ENCODE data around the gene DCLRE1A. TPM values are rescaled to one million over a fixed set of nuclear protein-coding genes. Genes with fewer than 3 reads are reported as not detected.
"Not testable (repeated sequence)": the region's sequence is repeated elsewhere in the genome, so short reads cannot be mapped to it uniquely, and the experiment has no call there.

The DCLRE1A gene
- total and polyA plus RNA-seq, 9 of the 15 experiments (the other 6 are each of a cell fraction or from before 2014, with no cell fraction given): 8.5 to 25.5 (median 15.5) TPM

- POLR2A ChIA-PET: interaction anchor here (1.5 kb wide), 1 partner anchor 12 kb away, joined by 3 read pairs; the partner anchor contains the start of gene DCLRE1A
Measured at GRCh38 chr10:113842171-113842570, 11.7 kb downstream of the DCLRE1A start.

GRCh38 chr10:113828567-113828966 lies 25.3 kb downstream of the DCLRE1A start:
- BruUV-seq (replicated peaks); intact Hi-C loops (cut with micrococcal nuclease); FAIRE-seq; H3K4me1 ChIP-seq (replicated peaks in 1 of 2; ENCODE audit: control insufficient read depth in 2 of 2, insufficient read depth in 2 of 2, low read length in 2 of 2); H3K4me2 ChIP-seq (ENCODE audit: insufficient read depth, low read length); H2AFZ ChIP-seq (ENCODE audit: low read depth, low read length); H3K4me3 ChIP-seq; ATAC-seq; POLR2A ChIA-PET; DNase-seq (ENCODE audit: extremely low read depth in 1 of 4, low spot score in 3 of 4); CTCF ChIA-PET (ENCODE audit: low intra/inter-chr PET ratio); H3K9me3 ChIP-seq (replicated peaks; ENCODE audit: control insufficient read depth, insufficient read depth, low read depth, low read length); in situ Hi-C loops (cut with MboI); H4K20me1 ChIP-seq (replicated peaks; ENCODE audit: control insufficient read depth, insufficient read depth, low read length); H3K27ac ChIP-seq (ENCODE audit: extremely low read depth, low read depth, low read length); H3K79me2 ChIP-seq (ENCODE audit: control insufficient read depth, insufficient read depth, low read length); H3K9ac ChIP-seq (ENCODE audit: insufficient read depth in 1 of 2, low read depth in 2 of 2, low read length in 2 of 2); H3K36me3 ChIP-seq (ENCODE audit: control insufficient read depth, insufficient read depth, low read length); H3K27me3 ChIP-seq (ENCODE audit: control insufficient read depth in 2 of 2, insufficient read depth in 2 of 2, low read length in 2 of 2); H3K9me1 ChIP-seq (ENCODE audit: control insufficient read depth, insufficient read depth, low read length): not testable (repeated sequence)
- WGBS (ENCODE audit: insufficient coverage, low coverage, missing lambda C conversion rate): 54% methylated on average over 10 of the region's 10 CpGs

More at GRCh38 chr10:113842171-113842570, 11.7 kb downstream of the DCLRE1A start:
- Histone ChIP-seq H3K4me3 (no peak overlapping the region), H3K4me2 (ENCODE audit: insufficient read depth, low read length) (no peak overlapping the region), H3K27me3 (ENCODE audit: control insufficient read depth in 2 of 2, insufficient read depth in 2 of 2, low read length in 2 of 2) (no peaks in the 10 kb centered on the region), H3K36me3 (ENCODE audit: control insufficient read depth, insufficient read depth, low read length) (peaks cover 57% of the 10 kb centered on the region; the same call in 2 of the 3 replicates), H3K27ac (ENCODE audit: extremely low read depth, low read depth, low read length) (no peak overlapping the region), H3K9me1 (ENCODE audit: control insufficient read depth, insufficient read depth, low read length) (no peaks in the 10 kb centered on the region), H3K4me1 (replicated peaks in 1 of 2; ENCODE audit: control insufficient read depth in 2 of 2, insufficient read depth in 2 of 2, low read length in 2 of 2) (peaks cover 0 to 3% of the 10 kb centered on the region in 2 experiments; a peak in 2 of 5 replicates), H4K20me1 (replicated peaks; ENCODE audit: control insufficient read depth, insufficient read depth, low read length) (no peaks in the 10 kb centered on the region), H3K9me3 (replicated peaks; ENCODE audit: control insufficient read depth, insufficient read depth, low read depth, low read length) (no peaks in the 10 kb centered on the region), H3K79me2 (ENCODE audit: control insufficient read depth, insufficient read depth, low read length) (no peaks in the 10 kb centered on the region; the same call in 2 of the 3 replicates), H3K9ac (ENCODE audit: insufficient read depth in 1 of 2, low read depth in 2 of 2, low read length in 2 of 2) (no peak overlapping the region), H2AFZ (ENCODE audit: low read depth, low read length) (no peak overlapping the region)
- FAIRE-seq (no peak), DNase-seq (ENCODE audit: extremely low read depth in 1 of 4, low spot score in 3 of 4) (no peak), ATAC-seq (no peak)
- in situ Hi-C loops (cut with MboI): no loop called here
- BruUV-seq (replicated peaks): no TSS peak
- 86% methylated on average over 1 of the region's 1 CpG for WGBS (ENCODE audit: insufficient coverage, low coverage, missing lambda C conversion rate)
- CTCF ChIA-PET (ENCODE audit: low intra/inter-chr PET ratio): no interaction called here
- intact Hi-C loops (cut with micrococcal nuclease): loop anchor here (5.0 kb wide), 1 partner anchor 35 kb away; no protein-coding TSS in a partner anchor
- no peak for TF ChIP-seq IRF2 (CRISPR knock-in tag; IDR thresholded peaks at IDR 0.05)
- TF ChIP-seq ZNF140 (CRISPR knock-in tag; IDR thresholded peaks at IDR 0.05): no peak
- TF ChIP-seq YBX1 (IDR thresholded peaks at IDR 0.05): no peak
- no peak for TF ChIP-seq GTF2B (IDR thresholded peaks at IDR 0.05; ENCODE audit: extremely low read depth, insufficient read length)
- no peak for TF ChIP-seq ZBTB7A (IDR thresholded peaks at IDR 0.05; ENCODE audit: borderline replicate concordance, control insufficient read depth, low read depth, low read length)
- TF ChIP-seq, protein P1, sequence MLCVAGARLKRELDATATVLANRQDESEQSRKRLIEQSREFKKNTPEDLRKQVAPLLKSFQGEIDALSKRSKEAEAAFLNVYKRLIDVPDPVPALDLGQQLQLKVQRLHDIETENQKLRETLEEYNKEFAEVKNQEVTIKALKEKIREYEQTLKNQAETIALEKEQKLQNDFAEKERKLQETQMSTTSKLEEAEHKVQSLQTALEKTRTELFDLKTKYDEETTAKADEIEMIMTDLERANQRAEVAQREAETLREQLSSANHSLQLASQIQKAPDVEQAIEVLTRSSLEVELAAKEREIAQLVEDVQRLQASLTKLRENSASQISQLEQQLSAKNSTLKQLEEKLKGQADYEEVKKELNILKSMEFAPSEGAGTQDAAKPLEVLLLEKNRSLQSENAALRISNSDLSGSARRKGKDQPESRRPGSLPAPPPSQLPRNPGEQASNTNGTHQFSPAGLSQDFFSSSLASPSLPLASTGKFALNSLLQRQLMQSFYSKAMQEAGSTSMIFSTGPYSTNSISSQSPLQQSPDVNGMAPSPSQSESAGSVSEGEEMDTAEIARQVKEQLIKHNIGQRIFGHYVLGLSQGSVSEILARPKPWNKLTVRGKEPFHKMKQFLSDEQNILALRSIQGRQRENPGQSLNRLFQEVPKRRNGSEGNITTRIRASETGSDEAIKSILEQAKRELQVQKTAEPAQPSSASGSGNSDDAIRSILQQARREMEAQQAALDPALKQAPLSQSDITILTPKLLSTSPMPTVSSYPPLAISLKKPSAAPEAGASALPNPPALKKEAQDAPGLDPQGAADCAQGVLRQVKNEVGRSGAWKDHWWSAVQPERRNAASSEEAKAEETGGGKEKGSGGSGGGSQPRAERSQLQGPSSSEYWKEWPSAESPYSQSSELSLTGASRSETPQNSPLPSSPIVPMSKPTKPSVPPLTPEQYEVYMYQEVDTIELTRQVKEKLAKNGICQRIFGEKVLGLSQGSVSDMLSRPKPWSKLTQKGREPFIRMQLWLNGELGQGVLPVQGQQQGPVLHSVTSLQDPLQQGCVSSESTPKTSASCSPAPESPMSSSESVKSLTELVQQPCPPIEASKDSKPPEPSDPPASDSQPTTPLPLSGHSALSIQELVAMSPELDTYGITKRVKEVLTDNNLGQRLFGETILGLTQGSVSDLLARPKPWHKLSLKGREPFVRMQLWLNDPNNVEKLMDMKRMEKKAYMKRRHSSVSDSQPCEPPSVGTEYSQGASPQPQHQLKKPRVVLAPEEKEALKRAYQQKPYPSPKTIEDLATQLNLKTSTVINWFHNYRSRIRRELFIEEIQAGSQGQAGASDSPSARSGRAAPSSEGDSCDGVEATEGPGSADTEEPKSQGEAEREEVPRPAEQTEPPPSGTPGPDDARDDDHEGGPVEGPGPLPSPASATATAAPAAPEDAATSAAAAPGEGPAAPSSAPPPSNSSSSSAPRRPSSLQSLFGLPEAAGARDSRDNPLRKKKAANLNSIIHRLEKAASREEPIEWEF (CRISPR knock-in tag; IDR thresholded peaks at IDR 0.05): no peak
